NCI-H2196 (cell line): ENCODE data around the gene BRAF.
"Not testable (repeated sequence)": the region's sequence is repeated elsewhere in the genome, so short reads cannot be mapped to it uniquely, and the experiment has no call there.

Experiments
- DNase-seq: peaks from one replicate; lab custom pipeline; 2025; ENCODE audit not compliant: unreplicated experiment; lab: John Stamatoyannopoulos, UW

The BRAF gene

GRCh38 chr7:140881507-140882228 is 43.1 kb downstream of the BRAF start:
- DNase-seq, result no peak

GRCh38 chr7:140877249-140877524 is 47.5 kb downstream of the BRAF start:
- no peak for DNase-seq

GRCh38 chr7:140876519-140877248 is 48.0 kb downstream of the BRAF start:
- no peak for DNase-seq

GRCh38 chr7:140873434-140873833 is 51.3 kb downstream of the BRAF start:
- DNase-seq, result no peak

GRCh38 chr7:140870003-140870402 is 54.7 kb downstream of the BRAF start:
- DNase-seq, result no peak

GRCh38 chr7:140869430-140869829 is 55.3 kb downstream of the BRAF start:
- no peak for DNase-seq

GRCh38 chr7:140867467-140868462 is 57.0 kb downstream of the BRAF start:
- DNase-seq, result no peak

- DNase-seq, result no peak
These were observed 57.8 kb downstream of the BRAF start for GRCh38 chr7:140866926-140867325.

GRCh38 chr7:140864732-140865131 is 60.0 kb downstream of the BRAF start:
- no peak for DNase-seq

- no peak for DNase-seq
These were observed 60.9 kb downstream of the BRAF start for GRCh38 chr7:140863867-140864266.

- DNase-seq, result no peak
These were observed 61.5 kb downstream of the BRAF start for GRCh38 chr7:140863184-140863583.

GRCh38 chr7:140857048-140857447 is 67.7 kb downstream of the BRAF start:
- no peak for DNase-seq

- no peak for DNase-seq
These were observed 83.5 kb downstream of the BRAF start for GRCh38 chr7:140841166-140841715.

- no peak for DNase-seq
These were observed 93.0 kb downstream of the BRAF start for GRCh38 chr7:140831724-140832123.

- no peak for DNase-seq
These were observed 95.0 kb downstream of the BRAF start for GRCh38 chr7:140829720-140830119.

GRCh38 chr7:140828741-140829140 is 96.0 kb downstream of the BRAF start:
- no peak for DNase-seq

GRCh38 chr7:140817383-140817782 is 107.3 kb downstream of the BRAF start:
- not testable (repeated sequence) for DNase-seq

GRCh38 chr7:140810830-140811556 is 113.7 kb downstream of the BRAF start:
- peak; percentile 72 for DNase-seq

GRCh38 chr7:140810385-140810784 is 114.3 kb downstream of the BRAF start:
- DNase-seq, result no peak

GRCh38 chr7:140778975-140779374 is 145.8 kb downstream of the BRAF start:
- no peak for DNase-seq

- no peak for DNase-seq
These were observed 146.2 kb downstream of the BRAF start for GRCh38 chr7:140778568-140778967.
